ENCODE measurements around the gene SLC29A2.
A peak's percentile ranks its signal among the peaks of the same experiment; 100 is the strongest.

SLC29A2 gene, protein sequence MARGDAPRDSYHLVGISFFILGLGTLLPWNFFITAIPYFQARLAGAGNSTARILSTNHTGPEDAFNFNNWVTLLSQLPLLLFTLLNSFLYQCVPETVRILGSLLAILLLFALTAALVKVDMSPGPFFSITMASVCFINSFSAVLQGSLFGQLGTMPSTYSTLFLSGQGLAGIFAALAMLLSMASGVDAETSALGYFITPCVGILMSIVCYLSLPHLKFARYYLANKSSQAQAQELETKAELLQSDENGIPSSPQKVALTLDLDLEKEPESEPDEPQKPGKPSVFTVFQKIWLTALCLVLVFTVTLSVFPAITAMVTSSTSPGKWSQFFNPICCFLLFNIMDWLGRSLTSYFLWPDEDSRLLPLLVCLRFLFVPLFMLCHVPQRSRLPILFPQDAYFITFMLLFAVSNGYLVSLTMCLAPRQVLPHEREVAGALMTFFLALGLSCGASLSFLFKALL

DNA sequence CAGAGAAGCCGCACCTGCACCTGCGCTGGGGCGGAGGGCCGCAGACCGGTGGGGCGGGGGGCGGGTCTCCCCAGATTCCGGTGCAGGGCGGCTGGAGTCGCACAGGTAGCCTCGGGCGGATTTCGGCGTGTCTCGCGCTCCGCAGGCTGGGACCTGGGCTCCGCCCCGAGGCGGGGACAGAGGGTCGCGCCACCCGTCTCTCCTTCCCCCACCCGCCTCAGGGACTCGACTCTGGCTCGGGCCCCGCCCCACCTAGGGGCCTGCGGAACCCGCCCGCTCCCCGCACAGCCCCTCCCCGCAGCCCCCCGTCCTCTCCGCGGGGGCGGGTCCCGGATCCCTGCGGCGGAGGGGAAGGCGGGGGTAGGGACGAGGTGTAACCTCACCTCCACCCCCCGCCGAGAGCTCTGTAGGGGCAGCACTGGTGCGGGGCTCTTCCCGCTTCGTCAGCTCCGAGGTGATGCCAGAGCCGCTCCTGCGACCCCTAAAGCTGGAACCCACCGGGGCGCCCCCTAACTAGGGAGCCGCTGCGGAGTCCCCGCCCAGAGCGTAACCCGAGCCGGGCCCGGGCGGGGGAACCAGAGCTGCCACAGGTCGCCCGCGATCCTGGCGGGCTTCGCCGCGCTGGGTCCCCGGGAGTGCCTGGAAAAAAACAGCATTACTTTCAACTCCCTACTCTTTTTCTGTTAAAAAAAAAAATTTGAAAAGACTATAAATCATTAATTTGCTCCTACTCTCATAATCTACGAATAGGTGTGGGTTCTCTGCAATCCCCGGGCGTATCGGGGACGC is at the start of gene SLC29A2:
Gene SLC29A2 (minus strand): TSS at position 134 of the 789 bp plus-strand sequence. CDS start 169 bp downstream, outside the sequence.
- DNase-seq: peak; percentile 25 to 78 (median 52)

- no peak for DNase-seq
Observed at GRCh38 chr11:66420671-66421476, 49.3 kb upstream of the SLC29A2 start, which contains the start of gene NPAS4. Gene NPAS4 (plus strand): TSS chr11:66421035. CDS start chr11:66421180, 145 bp downstream.

DNA sequence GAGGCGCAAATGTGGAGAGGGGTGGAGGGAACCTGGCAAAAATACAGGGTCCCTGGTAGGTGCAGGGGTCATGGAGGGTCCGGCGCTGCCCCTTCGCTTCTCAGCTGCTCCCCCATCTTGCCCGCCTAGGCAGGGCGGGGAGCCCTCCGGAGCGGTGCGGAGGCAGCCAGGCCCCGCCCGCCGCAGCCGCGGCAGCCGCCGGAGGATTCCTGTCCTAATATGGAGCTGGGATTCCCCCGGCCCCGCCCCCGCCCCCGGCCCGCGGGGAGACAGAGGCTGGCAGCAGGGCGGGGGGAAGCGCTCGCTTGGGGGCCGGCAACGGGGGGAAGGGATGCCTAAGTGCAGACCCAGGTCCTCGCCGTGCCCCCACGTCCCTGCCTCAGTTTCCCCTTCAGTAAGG is 48.3 kb upstream of the SLC29A2 start:
- no peak for DNase-seq

- no peak for DNase-seq
Observed at GRCh38 chr11:66418986-66419308, 47.4 kb upstream of the SLC29A2 start.

- peak in 3 of 4 experiments; percentile 22 to 34 (median 29) for DNase-seq
Observed at GRCh38 chr11:66418168-66418985, 46.8 kb upstream of the SLC29A2 start.

- DNase-seq: no peak
Observed at GRCh38 chr11:66417000-66417399, 45.4 kb upstream of the SLC29A2 start.

- no peak for DNase-seq
Observed at GRCh38 chr11:66415423-66415822, 43.9 kb upstream of the SLC29A2 start.

- DNase-seq: no peak
Observed at GRCh38 chr11:66414120-66414934, 42.8 kb upstream of the SLC29A2 start.

DNA sequence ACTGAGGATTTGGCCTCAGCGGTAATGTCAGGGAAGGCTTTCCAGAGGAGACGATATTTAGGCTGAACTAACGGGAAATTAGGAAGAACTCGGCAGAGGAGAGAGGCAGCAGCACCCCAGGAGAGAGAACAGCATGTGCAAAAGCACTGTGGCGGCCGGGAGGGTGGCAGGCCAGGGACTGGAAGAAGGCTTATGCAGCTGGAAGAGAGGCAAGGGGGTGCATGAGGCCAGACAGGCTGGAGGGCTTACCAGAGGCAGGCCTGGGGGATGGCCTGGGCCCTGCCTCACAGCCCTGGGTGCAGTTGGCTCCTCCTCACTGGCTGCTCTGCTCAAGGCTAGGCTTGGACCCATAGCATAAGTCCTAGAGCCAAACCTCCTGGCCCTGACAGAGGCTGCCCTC is 41.6 kb upstream of the SLC29A2 start:
- DNase-seq: no peak

DNA sequence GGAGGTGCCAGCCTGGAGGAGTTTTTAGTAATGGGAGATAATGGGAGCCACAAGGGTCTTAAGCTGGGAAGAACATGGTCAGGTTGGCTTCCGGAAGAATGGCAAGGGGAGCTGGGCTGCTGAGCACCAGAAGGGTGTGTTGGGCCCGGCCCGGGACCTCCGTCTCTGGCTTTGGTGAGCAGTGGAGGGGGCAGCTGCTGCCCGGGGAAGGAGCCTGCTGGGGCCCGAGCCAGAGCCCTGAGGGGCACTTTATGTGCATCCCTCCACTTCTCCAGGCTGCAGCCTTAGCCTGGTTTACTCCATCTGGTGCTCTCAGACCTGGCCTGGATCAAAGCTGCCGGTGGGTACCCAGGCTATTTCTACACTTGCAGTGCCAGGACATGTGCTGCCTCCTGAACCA is 40.5 kb upstream of the SLC29A2 start:
- DNase-seq: no peak

GRCh38 chr11:66411323-66411722 is 39.8 kb upstream of the SLC29A2 start:
- no peak for DNase-seq

- no peak for DNase-seq
Observed at GRCh38 chr11:66410191-66410590, 38.6 kb upstream of the SLC29A2 start.

DNA sequence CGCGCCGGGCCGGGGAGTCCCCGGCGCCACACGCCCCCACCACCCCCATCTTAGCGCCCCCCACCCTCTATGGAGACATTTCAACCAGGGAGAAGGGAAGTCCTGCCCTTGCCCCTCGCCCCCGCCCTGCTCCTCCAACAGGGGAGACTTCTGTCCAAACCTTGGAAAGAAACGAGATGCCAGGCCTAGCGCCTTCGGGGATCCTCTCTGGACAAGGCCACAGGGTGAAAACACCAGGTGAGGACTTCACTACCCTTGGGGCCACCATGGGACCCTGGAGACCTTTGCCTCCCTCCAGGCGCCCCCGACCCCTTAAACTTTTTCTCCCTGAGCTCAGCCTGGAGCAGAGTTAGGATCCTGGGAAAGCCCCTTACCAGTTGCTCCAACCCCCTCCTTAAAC is 37.7 kb upstream of the SLC29A2 start:
- no peak for DNase-seq

DNA sequence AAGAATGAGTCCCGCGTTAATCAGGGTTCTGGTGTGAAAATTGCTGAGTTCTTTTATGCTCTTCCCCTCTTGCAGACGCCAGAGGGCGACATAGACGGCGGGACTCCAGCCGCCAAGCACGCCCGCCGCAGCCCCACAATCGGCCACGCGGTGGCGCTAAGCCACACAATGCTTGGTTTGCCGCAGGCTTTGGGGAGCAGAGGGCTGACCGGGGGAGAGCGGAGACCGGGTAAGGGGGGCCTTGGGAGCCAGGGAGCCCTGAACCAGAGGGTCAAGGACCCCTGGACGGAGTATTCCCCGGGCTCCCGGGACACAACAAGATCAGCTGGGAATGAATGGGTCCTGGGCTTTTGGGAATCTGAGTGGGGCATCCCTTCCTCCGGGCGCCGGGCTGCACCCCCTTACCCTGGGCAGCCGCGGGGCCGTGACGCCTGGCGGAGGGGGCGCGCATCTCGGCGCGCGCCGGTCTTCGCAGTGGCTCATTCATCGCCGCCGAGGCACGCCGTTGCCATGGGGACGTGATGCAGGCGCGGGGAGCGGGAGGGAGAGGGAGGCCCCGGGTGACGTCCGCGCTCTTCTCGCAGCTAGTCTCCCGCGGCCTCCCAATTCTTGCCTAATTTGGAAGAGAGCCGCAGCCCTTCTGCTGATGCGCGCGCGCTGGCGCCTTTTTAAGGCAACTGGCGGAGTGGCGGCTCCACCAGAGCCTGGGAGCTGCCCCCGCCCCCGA is 37.1 kb upstream of the SLC29A2 start:
- DNase-seq: peak; percentile 94 to 96 (median 96)

DNA sequence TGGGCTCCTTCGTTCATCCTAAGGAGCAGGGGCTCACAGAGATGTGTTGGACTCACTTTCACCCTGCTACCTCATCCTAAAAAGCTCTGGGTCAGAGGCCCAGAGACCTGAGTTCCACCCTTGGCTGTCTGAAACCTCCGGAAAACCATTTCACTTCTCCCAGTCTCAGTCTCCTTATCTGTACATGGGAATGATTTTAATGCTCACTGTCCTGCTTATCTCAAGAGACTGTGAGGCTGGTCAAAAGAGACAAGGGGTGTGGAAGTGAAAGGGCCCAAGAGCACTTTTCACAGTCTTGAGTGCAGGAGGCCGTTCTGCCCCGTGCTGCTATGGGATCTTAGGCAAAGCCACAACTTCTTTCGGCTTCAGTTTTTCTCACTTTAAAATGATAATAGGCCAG is 36.1 kb upstream of the SLC29A2 start:
- DNase-seq: no peak

DNA sequence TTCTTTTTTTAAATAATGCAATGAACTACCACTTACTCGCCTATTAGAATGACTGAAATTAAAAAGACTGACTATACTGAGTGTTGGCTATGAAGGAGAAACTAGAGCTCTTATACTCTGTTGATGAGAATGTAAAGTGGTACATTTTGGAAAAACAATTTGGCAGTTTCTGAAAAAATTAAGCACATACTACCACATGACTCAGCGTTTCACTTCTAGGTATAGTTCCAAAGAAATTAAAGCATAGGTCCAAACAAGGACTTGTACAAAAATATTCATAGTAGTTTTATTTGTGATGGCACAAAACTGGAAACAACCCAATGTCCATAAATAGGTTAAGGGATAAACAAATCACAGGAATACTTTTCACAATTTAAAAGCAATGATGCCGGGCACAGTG is 22.4 kb upstream of the SLC29A2 start:
- no peak for DNase-seq

- DNase-seq: no peak
Observed at GRCh38 chr11:66391322-66391721, 19.8 kb upstream of the SLC29A2 start.

DNA sequence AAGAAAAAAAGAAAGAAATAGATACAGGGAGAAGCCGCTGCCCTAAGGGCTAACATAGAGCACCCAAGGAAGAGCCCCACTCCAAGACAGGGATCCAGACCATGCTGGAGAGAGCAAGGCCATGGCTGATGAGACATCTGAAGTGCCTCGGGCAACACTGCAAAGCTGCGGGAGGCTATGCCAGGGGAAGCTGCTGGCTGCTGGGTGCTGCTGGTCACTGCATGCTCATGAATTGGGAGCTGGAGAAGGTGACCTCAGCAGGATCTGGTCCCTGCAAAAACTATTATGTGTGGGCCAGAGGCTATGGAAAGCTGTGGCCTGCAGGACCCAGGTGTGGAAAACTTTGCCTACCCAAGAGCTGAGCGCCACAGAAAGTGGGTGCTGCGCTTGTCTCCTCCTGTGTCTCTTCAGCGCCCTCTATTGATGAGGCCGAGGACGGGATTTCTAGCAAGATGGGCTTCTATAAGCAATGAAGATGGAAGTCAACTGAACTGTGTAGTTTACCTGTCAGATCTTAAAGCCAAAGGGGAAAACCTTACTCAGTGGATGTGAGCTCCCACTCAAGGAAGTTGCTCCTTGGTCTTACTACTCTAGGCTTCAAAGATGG is 17.3 kb upstream of the SLC29A2 start:
- DNase-seq: peak in 3 of 4 experiments; percentile 23 to 60 (median 58)

- DNase-seq: peak; percentile 58 to 80 (median 78)
Observed at GRCh38 chr11:66386171-66387069, 14.9 kb upstream of the SLC29A2 start.
